Activated T-cell treated with anti-CD3 and anti-CD28 coated beads, Interleukin-2, amount 50 U/mL, for 48 hours (primary cell): Measurements from ENCODE around the gene TMOD3.
"Not testable (repeated sequence)": the region's sequence is repeated elsewhere in the genome, so short reads cannot be mapped to it uniquely, and the experiment has no call there.

Source experiments
- DNase-seq, 2 experiments: peaks; one replicate each; pipeline ENCODE4 v3.0.0-alpha.2; 2020

TMOD3 gene

DNA sequence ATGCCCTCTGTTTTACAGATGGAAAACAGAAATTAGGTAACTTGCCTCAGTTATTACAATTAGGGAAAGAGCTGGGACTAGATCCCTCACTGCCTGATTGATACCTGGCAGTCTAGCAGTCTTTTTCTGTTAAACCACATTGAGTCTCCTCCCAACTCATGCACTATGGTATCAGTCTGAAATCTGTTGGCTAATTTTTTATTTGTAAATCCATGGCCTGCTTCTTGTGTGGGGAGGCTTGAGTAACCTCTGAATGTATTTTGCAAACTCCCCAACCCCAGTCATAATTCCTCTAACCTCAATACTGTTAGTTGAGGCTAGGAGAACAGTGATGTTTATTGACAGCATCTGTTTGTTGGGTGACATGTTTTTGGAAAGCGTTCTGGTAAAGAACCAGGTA, 35.9 kb downstream of the TMOD3 start:
- no peak for DNase-seq

DNA sequence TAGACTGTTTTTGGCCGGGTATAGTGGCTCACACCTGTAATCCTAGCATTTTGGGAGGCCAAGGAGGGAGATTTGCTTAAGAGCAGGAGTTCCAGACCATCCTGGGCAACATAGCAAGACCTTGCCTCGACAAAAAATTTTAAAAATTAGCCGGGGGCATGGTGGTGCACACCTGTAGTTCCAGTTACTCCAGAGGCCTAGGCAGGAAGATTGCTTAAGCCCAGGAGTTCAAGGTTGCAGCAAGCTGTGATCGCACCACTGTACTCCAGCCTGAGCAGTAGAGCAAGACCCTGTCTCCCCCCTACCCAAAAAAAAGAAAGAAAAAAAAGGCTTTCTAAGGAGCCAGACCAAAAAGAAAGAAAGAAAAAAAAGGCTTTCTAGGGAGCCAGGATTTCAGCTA, 36.7 kb downstream of the TMOD3 start:
- DNase-seq: no peak

DNA sequence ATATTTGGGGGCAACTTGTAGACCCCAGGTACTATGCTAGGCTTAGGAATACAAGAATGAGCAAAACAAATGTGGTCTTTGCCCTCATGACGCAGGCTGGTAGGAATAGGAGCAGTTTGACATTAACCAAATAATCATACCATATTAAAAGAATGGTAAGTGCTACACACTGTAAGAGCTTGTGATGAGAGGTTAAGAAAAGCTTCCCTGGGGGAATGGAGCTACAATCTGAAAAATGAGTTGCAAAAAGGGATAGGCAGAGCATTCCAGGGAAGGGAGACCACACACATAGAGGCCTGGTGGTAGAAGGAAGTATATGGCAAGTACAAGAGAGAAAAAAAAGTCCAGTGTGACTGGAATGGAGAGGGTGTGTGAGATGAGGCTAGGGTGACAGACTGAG, 37.3 kb downstream of the TMOD3 start:
- DNase-seq: no peak

DNA sequence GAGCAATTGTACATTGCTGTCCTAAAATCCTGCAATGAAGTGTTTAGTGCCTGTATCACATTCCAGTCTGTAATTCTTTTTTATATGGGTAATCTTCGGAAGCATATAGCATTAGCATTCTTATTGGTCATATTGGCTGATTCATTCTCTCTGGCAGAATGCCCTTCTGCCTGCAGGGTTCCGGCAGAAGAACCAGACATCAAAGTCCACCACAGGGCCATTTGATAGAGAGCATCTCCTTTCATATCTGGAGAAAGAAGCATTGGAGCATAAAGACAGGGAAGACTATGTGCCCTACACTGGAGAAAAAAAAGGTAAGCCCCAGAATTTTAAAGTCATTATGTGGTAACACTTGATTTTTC, 39.6 kb downstream of the TMOD3 start:
- no peak for DNase-seq

DNA sequence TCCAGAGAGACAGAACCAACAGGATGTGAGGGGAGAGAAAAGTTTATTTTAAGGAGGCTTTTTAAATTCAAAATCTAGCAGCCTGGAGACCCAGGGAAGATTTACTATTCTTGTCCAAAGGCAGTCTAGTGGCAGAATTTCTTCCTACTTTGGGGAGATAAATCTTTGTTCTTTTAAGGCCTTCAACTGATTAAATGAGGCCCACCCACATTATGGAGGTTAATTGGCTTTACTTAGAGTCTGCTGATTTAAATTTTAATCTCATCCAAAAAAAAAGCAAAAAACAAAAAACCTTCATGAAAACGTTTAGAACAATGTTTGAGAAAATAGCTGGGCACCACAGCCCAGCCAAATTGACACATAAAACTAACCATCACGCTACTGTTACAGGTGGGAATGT, 41.3 kb downstream of the TMOD3 start:
- DNase-seq: no peak

DNA sequence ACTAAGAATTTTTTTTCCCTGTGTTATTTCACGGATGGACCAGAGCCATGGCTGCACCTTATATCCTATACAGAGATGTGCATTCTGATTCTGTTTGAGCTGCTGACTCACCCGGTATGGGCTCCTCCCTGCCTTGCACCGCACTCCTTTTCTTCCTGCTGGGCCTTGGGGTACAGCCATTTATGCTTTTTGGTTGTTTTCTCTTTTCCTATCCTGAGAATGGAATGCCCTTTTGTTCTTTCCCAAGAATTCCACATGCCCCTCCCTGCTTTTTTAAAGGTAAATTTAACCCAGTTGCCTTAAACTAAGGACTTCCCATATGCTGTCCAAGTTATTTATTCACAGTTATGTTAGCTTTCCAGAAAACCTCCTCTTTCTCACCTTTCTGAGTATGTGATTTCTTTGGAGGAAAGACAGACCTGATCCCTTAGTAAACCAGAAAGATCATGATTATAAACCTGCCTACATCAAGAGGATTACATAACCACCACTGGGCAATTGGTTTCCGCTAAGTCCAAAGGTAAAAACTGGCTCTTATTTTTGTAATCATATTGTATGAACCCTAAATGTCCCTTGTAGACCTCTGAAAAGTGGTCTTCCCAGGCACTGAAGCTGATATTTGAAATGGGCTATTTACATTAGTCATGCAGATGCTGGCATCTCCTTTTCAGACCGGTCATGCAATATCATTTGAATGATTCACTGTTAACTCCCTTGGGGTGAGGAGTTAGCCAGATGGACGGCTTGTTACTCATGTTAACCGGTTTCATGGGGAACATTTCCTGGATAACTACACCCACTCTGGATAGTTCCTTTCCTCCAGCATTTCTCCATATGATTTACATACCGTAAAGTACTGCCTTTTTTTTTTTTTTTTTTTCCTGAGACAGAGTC, 45.5 kb downstream of the TMOD3 start:
- DNase-seq: no peak

DNA sequence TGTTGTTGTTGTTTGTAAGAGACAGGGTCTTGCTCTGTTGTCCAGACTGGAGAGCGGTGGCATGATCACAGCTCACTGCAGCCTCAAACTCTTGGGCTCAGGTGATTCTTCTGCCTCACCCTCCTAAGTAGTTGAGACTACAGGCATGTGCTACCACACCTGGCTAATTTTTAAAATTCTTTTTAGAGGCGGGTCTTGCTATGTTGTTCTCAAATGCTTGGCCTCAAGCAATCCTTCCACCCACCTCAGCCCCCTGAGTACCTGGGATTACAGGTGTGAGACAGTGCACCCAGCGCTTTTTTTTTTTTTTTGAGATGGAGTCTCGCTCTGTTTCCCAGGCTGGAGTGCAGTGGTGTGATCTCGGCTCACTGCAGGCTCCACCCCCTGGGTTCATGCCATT, 46.7 kb downstream of the TMOD3 start:
- no peak for DNase-seq

DNA sequence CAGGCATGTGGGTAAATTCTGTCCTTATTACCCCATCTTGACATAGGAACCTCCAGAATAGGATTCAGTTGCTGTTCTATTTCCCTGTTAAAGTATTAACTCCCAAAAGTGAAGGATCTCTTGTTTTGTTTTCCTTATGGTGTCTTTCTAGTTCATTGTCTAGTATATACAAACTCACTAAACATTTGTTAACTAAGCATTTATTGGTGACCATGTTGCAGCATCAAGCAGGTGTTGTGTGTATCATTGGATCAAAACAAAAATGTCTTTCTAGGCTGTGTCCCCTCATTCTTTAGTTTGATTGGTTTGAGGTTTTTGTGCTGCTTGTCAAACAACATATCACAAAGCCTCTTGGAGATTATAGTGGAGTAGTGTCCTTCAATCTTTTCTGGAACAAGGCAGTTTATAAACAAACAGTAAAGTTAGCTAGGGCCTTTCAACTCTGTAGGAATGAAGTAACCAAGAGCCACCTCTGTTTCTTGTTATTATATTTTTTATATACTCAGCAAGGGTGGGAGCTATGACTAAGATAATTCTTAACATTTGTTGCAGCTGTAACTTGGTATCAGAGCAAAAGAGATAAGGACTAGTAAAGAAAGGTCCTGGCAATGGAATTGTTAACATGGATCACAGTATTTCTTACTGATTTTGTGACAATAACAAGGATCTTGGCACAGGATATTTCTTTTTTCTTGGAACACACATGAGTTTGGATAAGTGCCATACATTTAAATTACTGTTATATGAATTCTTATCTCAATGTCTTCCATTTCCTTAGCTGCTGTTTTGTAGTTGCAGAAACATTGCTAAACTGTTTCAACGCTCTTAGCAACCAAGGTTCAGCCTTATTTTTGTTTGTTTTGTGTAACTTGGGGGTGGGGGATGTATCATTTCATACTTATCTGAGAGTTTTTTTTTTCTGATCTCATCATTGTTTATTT, 49.3 kb downstream of the TMOD3 start:
- DNase-seq: no peak

DNA sequence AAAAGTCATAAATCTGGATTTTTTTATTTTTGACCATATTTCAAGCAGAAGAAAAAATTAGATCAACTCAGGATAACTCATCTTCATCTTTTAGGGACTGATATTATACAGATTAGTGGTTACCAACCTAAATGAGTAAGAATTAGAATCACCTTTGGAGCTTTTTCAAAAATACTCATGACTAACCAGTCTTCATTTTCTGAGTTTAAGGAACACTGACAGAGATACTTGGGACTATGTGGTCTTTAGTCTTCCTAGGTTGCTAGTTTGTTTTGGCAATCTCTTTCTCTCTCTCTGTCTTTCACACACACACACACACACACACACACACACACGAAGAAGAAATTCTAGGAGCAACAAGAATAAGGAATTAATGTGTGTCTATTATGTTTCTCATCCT, 50.1 kb downstream of the TMOD3 start:
- no peak for DNase-seq

DNA sequence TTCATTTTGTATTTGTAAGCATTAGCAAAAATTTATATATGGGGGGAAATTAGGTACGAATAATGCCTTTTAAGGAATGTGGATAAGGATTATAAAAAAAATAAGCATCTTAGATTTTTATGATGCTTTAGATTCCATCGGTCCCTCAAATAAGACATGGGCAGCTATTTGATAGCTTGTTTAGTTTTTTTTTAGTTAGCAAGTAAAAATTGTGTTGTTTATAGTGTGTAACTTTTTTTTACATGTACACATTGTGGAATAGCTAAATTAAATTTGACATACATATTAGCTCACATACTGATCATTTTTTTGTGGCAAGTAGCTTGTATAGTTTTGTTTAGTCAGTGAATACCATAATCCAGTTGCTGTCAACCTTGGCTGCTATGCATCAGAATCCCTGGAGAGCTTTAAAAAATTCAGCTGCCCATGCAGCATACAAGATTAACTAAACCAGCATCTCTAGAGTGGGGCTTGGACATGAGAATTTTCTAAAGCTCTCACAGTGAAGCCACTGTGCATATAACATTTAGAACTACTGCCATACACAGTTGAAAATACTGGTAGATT, 53.9 kb downstream of the TMOD3 start:
- DNase-seq: no peak

DNA sequence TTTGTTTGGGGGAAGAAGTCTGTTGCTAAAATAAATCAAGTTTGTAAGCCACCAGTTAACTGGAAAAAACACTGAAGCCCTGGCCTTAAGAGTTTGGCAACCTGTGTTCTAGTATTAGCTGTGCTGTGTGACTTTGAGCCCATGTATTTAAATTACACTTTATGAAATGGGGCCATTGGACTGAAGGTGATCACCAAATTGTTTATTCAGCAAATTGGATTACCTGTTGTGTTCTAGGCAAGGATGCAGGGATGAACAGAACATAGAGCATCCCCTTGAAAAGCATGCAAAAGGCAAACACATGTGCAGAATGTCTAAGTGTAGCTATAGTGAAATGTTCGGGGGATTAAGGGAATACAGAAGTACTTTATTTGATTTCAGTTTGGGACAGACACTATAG, 54.6 kb downstream of the TMOD3 start:
- DNase-seq: no peak

DNA sequence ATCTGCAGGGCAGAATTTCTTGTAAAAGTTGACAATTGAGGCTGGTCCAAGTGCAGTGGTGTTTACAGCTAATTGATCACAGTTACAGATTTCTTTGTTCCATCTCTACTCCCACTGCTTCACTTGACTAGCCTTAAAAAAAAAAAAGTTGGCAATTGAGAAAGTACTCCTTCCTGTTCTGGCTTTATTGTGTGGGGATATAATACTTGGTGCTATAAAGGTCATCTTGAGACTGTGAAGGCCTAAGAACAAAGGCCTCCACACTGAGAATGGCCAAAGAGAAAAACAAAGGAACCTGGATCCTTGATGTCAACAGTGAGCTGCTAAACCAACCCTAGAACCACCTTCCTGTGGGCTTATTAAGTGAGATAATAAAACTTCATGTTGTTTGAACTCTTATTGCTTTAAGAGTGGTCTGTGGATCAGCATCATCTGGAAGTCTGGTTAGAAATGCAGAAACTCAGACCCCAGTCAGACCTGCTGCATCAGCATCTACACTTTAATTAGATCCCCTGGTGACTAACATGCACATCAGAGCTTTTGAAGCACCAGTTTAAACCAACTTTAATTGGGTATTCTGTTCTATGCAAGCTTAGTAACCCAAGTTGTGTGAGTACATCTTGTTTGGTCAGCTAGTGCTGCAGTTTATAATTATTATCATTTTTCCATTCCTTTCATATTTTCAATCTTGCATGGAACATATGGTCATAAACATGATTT, 55.2 kb downstream of the TMOD3 start:
- DNase-seq: no peak

DNA sequence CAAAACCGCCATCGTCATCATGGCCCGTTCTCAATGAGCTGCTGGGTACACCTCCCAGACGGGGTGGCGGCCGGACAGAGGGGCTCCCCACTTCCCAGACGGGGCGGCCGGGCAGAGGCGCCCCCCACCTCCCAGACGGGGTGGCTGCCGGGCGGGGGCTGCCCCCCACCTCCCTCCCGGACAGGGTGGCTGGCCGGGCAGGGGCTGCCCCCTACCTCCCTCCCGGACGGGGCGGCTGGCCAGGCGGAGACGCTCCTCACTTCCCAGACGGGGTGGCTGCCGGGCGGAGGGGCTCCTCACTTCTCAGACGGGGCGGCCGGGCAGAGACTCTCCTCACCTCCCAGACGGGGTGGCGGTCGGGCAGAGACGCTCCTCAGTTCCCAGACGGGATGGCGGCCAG, 56.3 kb downstream of the TMOD3 start:
- not testable (repeated sequence) for DNase-seq

DNA sequence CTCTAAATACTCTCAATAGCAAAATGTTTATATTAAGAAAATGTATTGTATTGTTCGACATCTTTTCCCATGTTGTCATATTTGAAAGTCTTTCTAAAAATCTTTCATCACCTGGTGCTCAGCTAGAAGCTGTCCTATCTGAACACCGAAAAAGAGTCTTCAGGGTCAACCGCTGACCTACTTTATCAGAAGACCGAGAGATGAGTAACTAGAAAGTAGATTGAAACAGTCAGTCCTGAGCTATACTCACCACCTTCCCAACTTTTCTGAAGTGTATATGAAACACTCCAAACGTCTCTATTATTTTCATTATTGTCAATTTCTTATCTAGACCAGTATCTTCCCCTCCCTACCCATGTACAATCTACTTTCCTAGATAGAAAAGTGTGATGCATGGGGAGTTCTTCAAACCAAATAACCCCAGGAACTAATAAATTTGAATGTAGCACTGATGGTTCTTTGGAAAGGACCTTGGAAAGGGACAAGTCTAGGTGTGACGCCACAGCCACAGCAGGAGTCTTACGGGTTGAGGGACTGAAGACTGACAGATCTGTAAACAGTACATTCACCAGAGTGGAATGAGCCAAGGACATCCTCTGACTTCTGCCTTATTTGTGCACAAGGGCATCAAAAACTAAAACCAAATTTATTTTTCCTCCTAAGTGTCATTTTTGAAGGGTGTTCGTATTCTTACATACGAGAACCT, 58.6 kb downstream of the TMOD3 start:
- DNase-seq: no peak

DNA sequence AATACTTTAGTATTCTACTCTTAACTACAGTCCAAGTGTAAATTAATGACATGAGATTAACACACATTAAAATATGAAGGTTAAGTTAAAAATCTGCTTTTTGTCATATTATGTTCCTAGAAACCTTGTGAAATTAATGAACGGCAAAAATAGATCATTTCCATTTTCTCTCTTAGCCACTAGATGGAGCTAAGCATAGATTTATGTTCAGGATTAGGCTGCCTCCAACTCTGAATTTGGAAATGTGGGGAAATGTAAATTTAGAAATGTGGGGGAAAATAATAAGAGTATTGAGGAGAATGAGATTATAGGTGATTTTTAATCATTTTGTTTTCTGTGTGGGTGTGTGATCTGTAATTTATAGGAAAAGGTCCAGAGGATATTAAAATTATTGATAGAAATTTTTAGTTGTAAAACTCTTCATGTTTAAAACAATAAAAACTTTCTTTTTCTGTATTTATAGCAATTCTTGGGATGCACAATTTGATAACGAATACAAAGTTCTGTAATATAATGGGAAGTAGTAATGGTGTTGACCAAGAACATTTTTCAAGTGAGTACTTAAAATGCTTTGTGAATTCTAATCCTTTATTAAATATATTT, 59.2 kb downstream of the TMOD3 start:
- no peak for DNase-seq

DNA sequence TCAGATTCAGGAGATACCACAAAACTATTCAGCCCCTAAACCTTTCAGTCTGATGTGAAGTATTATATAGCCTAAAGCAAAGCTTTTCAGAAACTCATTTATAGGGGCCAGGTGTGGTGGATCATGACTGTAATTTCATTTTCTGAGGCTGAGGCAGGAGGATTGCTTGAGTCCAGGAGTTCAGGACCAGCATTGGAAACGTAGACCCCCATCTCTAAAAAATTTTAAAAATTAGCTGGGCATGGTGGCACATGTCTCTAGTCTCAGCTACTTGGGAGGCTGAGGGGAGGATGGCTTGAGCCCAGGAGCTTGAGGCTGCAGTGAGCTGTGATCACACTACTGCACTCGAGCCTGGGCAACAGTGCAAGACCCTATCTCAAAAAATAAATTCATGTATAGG, 60.0 kb downstream of the TMOD3 start:
- DNase-seq: no peak

DNA sequence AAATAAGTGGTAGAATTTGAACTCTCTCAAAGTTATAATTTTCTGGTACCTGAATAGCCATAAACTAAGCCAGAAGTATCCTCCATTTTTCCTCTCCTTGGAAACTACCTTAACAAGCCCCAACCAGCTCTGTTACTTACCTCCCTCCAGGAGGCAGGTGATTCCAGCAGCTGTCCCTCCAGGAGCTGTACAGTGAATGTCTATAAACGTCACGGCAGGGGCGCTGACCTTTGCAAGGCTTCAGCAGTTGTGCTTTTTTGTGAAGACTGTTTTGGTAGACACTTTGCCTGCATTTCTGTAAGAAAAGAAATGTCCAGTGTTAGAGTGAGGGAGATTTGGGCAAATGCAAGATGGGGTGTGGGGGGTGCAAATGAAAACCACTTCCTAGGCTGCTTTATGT, 75.0 kb downstream of the TMOD3 start:
- no peak for DNase-seq

DNA sequence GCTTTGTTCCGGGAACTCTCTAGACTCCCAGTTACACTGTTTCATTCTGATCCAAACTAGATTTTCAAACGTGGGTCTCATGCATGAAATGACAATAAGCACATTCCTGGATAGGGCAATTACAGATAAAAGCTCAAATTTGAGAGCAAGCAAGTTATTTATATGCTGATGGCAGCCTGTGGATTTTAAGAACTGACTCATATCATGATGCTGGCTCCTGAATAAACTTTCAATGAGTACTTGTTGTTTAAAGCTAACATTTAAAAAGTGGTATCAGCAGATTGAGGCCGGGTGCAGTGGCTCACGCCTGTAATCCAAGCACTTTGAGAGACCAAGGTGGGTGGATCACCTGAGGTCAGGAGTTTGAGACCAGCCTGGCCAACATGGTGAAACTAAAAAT, 75.5 kb downstream of the TMOD3 start:
- DNase-seq: no peak

DNA sequence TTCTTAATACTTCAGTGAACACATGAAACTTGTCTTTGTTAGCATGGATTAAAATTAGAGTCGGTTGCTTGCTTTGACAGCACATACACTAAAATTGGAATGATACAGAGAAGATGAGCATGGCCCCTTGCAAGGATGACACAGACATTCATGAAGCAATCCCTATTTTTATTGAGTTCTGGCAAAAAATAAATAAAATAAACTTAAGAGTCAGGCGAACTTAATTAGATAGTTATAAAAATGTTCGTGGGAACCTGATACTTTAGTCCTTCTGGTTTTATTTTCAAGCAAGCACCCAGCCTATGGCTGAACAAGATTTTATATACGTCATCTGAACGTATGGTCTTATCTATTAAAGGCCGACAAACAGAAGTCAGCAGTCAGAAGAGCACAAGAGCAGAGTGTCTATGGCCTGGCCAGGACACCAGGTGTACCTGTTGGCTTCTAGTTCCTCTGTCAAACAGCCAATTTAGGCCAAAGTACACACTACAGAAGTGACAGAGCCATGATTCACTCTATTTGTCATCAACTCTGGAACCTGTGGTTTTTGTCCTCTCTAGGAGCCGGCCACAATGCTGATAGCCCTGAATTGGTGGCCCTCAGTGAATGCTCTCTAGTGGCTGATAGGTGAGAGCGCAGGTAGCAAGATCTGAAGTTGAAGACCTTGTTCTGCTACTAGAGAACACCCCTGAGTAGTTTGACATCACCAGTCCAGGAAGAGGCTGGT, 77.8 kb downstream of the TMOD3 start:
- no peak for DNase-seq

DNA sequence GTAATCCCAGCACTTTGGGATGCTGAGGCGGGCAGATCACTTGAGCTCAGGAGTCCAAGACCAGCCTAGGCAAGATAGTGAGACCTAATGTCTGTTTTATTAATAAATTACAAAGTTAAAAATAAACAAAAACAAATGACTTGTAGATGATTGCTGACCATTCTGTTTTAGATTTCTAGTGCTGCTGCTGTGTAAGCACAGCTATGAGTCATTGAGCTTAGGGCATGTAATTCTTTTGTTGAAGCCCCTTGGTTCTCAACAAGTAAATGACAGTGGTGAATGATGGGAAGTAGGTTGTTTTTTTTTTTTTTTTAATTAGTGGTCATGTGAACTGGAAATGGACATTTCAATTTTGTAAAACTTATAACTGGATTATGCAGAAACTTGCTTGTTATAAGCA, 78.9 kb downstream of the TMOD3 start:
- DNase-seq: no peak

DNA sequence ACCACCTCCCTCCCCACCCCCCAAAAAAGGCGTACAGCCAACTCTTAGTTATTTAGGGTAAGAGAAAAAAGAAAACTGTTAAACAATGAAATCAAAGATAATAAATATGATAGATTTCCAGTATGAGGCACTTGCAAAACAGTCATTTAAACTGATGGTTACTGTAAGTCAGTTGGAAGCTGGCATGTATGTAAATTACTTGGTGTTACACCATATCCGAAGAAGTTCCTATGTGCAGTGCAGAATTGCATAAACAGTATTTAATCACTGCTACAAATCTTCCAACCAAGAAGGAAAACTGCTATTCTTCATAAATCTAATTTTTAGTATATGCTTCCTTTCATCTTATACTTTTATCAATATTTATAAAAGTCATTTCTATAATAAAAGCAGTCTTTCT, 80.1 kb downstream of the TMOD3 start:
- DNase-seq: no peak
